Measurements from ENCODE around the gene P2RY1. TPM values are rescaled to one million over a fixed set of nuclear protein-coding genes. Genes with fewer than 3 reads are reported as not detected.
A peak's percentile ranks its signal among the peaks of the same experiment; 100 is the strongest.

P2RY1 gene
- total and polyA plus RNA-seq, 9 of the 15 experiments (the other 6 are each of a cell fraction or from before 2014, with no cell fraction given) = 6.0 to 27.9 (median 18.4) TPM

GRCh38 chr3:152834776-152835600 lies at the start of gene P2RY1 (continued):
- no peak for TF ChIP-seq THRB (CRISPR knock-in tag; conservative IDR thresholded peaks at IDR 0.05)
- peak; percentile 39 to 55; a peak in 3 of 4 replicates for TF ChIP-seq RAD21 (CRISPR knock-in tag; conservative IDR thresholded peaks at IDR 0.05 in 1 of 2, IDR thresholded peaks at IDR 0.05 in 1 of 2)
- TF ChIP-seq CHCHD3 (CRISPR knock-in tag; IDR thresholded peaks at IDR 0.05) = no peak
- no peak for TF ChIP-seq SMAD3 (CRISPR knock-in tag; conservative IDR thresholded peaks at IDR 0.05)
- TF ChIP-seq MTA3 (IDR thresholded peaks at IDR 0.05; ENCODE audit: borderline replicate concordance) = peak; percentile 37; the same call in 1 of the 2 replicates
- TF ChIP-seq PHB (CRISPR knock-in tag; IDR thresholded peaks at IDR 0.05) = no peak
- 0 out of 2 replicates have a peak, but pooled peaks have one; percentile 10 for TF ChIP-seq TCF3 (CRISPR knock-in tag; IDR thresholded peaks at IDR 0.05)
- TF ChIP-seq BRD9 (IDR thresholded peaks at IDR 0.05; ENCODE audit: low read depth, partially characterized antibody) = peak; percentile 65
- no peak; the same call in 1 of the 2 replicates for TF ChIP-seq SAFB (IDR thresholded peaks at IDR 0.05; ENCODE audit: borderline replicate concordance, low read depth, low read length)
- TF ChIP-seq ZNF778 (CRISPR knock-in tag; IDR thresholded peaks at IDR 0.05) = no peak
- TF ChIP-seq KLF16 (IDR thresholded peaks at IDR 0.05) = no peak
- TF ChIP-seq ID3 (CRISPR knock-in tag; IDR thresholded peaks at IDR 0.05) = no peak
- no peak; the same call in 1 of the 2 replicates for TF ChIP-seq ID3 (tag; IDR thresholded peaks at IDR 0.05)
- TF ChIP-seq RERE (CRISPR knock-in tag; IDR thresholded peaks at IDR 0.05; ENCODE audit: borderline replicate concordance) = no peak
- no peak for TF ChIP-seq ZNF592 (IDR thresholded peaks at IDR 0.05)
- no peak for TF ChIP-seq CC2D1A (IDR thresholded peaks at IDR 0.05)
